ENCODE measurements around the gene ZNF492. TPM values are rescaled to one million over a fixed set of nuclear protein-coding genes. Genes with fewer than 3 reads are reported as not detected.

Gene ZNF492
- polyA plus RNA-seq, 1 donor from 2014 or later: not detected

GRCh38 chr19:22610121-22610520 lies 24.0 kb upstream of the ZNF492 start:
- TF ChIP-seq REST (IDR thresholded peaks at IDR 0.05; ENCODE audit: borderline replicate concordance): no peak
- TF ChIP-seq POLR2AphosphoS5 (IDR thresholded peaks at IDR 0.05): no peak
- TF ChIP-seq RAD21 (conservative IDR thresholded peaks at IDR 0.05): no peak
- no peak for TF ChIP-seq TAF1 (IDR thresholded peaks at IDR 0.05; ENCODE audit: low read depth)
- no peak for TF ChIP-seq MXI1 (conservative IDR thresholded peaks at IDR 0.05; ENCODE audit: poor library complexity, severe bottlenecking)
- no peak for TF ChIP-seq SMC3 (conservative IDR thresholded peaks at IDR 0.05; ENCODE audit: poor library complexity)
- TF ChIP-seq, protein P1, sequence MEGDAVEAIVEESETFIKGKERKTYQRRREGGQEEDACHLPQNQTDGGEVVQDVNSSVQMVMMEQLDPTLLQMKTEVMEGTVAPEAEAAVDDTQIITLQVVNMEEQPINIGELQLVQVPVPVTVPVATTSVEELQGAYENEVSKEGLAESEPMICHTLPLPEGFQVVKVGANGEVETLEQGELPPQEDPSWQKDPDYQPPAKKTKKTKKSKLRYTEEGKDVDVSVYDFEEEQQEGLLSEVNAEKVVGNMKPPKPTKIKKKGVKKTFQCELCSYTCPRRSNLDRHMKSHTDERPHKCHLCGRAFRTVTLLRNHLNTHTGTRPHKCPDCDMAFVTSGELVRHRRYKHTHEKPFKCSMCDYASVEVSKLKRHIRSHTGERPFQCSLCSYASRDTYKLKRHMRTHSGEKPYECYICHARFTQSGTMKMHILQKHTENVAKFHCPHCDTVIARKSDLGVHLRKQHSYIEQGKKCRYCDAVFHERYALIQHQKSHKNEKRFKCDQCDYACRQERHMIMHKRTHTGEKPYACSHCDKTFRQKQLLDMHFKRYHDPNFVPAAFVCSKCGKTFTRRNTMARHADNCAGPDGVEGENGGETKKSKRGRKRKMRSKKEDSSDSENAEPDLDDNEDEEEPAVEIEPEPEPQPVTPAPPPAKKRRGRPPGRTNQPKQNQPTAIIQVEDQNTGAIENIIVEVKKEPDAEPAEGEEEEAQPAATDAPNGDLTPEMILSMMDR (IDR thresholded peaks at IDR 0.05; ENCODE audit: poor library complexity, severe bottlenecking): no peak
- no peak for TF ChIP-seq EP300 (conservative IDR thresholded peaks at IDR 0.05; ENCODE audit: poor library complexity, severe bottlenecking)
- no peak for TF ChIP-seq EZH2 (IDR thresholded peaks at IDR 0.05; ENCODE audit: borderline replicate concordance, insufficient read depth, low read length, poor library complexity, severe bottlenecking)
- H3K27ac ChIP-seq (ENCODE audit: low read length): no peak overlapping the region
- H3K36me3 ChIP-seq (ENCODE audit: insufficient read depth, low read length): no peaks in the 10 kb centered on the region
- H3K27me3 ChIP-seq (ENCODE audit: insufficient read depth, low read depth, low read length): no peaks in the 10 kb centered on the region
- no peaks in the 10 kb centered on the region for H3K79me2 ChIP-seq (replicated peaks; ENCODE audit: insufficient read depth, low read length)
- no peak overlapping the region for H3K9ac ChIP-seq (ENCODE audit: low read length)
- H3F3A ChIP-seq (ENCODE audit: insufficient read depth, low read length, poor library complexity, severe bottlenecking): no peaks in the 10 kb centered on the region
- no peak overlapping the region for H2AFZ ChIP-seq (ENCODE audit: low read depth, low read length)
- H4K20me1 ChIP-seq (ENCODE audit: insufficient read depth): no peaks in the 10 kb centered on the region
- no peak overlapping the region for H3K4me2 ChIP-seq (ENCODE audit: low read length)
- H3K9me2 ChIP-seq (ENCODE audit: insufficient read depth, low read length): no peaks in the 10 kb centered on the region
- no peak overlapping the region for H3K4me3 ChIP-seq (ENCODE audit: low read length)
- peaks cover 14% of the 10 kb centered on the region for H3K9me3 ChIP-seq (ENCODE audit: low read length)

DNA sequence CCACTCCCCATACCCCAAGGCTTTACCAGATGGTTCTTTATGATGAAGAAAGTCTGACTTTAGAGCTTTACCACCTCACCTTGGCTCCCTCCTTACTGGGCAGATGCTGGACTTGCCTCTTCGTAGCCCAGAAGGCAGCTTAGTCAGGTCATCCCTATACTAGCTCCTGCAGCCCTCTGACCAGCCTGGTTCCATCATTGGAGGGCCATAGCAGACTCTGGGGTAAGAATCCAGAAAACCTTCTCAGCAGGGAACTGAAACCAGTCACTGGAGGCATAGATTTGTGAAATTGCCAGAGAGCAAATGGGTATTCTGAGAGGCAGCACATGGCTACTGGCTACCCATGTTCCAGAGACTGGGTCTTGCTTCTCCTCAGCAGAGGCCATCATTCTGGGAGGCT lies 21.8 kb upstream of the ZNF492 start:
- Histone ChIP-seq H3K27ac (ENCODE audit: low read length) (no peak overlapping the region), H3K79me2 (replicated peaks; ENCODE audit: insufficient read depth, low read length) (no peaks in the 10 kb centered on the region), H3K9me3 (ENCODE audit: low read length) (peaks cover 7% of the 10 kb centered on the region), H4K20me1 (ENCODE audit: insufficient read depth) (no peaks in the 10 kb centered on the region), H3K9me2 (ENCODE audit: insufficient read depth, low read length) (no peaks in the 10 kb centered on the region), H3K4me3 (ENCODE audit: low read length) (no peak overlapping the region), H3F3A (ENCODE audit: insufficient read depth, low read length, poor library complexity, severe bottlenecking) (no peaks in the 10 kb centered on the region), H3K9ac (ENCODE audit: low read length) (no peak overlapping the region), H3K4me2 (ENCODE audit: low read length) (no peak overlapping the region), H2AFZ (ENCODE audit: low read depth, low read length) (no peak overlapping the region), H3K36me3 (ENCODE audit: insufficient read depth, low read length) (no peaks in the 10 kb centered on the region), H3K27me3 (ENCODE audit: insufficient read depth, low read depth, low read length) (no peaks in the 10 kb centered on the region)
- no peak for TF ChIP-seq MXI1 (conservative IDR thresholded peaks at IDR 0.05; ENCODE audit: poor library complexity, severe bottlenecking)
- no peak for TF ChIP-seq TAF1 (IDR thresholded peaks at IDR 0.05; ENCODE audit: low read depth)
- no peak for TF ChIP-seq EZH2 (IDR thresholded peaks at IDR 0.05; ENCODE audit: borderline replicate concordance, insufficient read depth, low read length, poor library complexity, severe bottlenecking)
- no peak for TF ChIP-seq RAD21 (conservative IDR thresholded peaks at IDR 0.05)
- TF ChIP-seq EP300 (conservative IDR thresholded peaks at IDR 0.05; ENCODE audit: poor library complexity, severe bottlenecking): no peak
- TF ChIP-seq SMC3 (conservative IDR thresholded peaks at IDR 0.05; ENCODE audit: poor library complexity): no peak
- TF ChIP-seq REST (IDR thresholded peaks at IDR 0.05; ENCODE audit: borderline replicate concordance): no peak
- TF ChIP-seq, protein P1 (IDR thresholded peaks at IDR 0.05; ENCODE audit: poor library complexity, severe bottlenecking): no peak
- TF ChIP-seq POLR2AphosphoS5 (IDR thresholded peaks at IDR 0.05): no peak

Measured in neural cell (in vitro differentiated cells).